GM06990 (cell line): Measurements from ENCODE around the gene CTXN1.

Experiments
- DNase-seq: peaks from one replicate; pipeline ENCODE4 v3.0.0-alpha.2; 2011; ENCODE audit not compliant: insufficient read length; ENCODE audit errors: extremely low read depth
- H3K27me3 ChIP-seq: replicated peaks from 2 replicates; pipeline ENCODE4 v1.6.0; 2011; ENCODE audit warnings: low read length; ENCODE audit not compliant: control insufficient read depth, insufficient read depth
- H3K36me3 ChIP-seq: 2 replicates; pipeline ENCODE4 v1.5.1; 2011; ENCODE audit warnings: low read length; ENCODE audit not compliant: control insufficient read depth, insufficient read depth
- H3K4me3 ChIP-seq: replicated peaks from 2 replicates; pipeline ENCODE4 v1.5.1; 2011; ENCODE audit warnings: low read depth, mild to moderate bottlenecking, control low read depth, low read length
- CTCF ChIP-seq: IDR thresholded peaks from 2 replicates; pipeline ENCODE4 v1.5.1; 2011; ENCODE audit warnings: low read length, control low read depth, mild to moderate bottlenecking, inconsistent platforms; ENCODE audit not compliant: insufficient read depth, poor library complexity, severe bottlenecking

The CTXN1 gene

GRCh38 chr19:7928741-7929701 lies 3.1 kb upstream of the CTXN1 start:
- DNase-seq = peak; percentile 74
- peaks cover 14% of the 10 kb centered on the region for H3K36me3 ChIP-seq
- H3K27me3 ChIP-seq = no peaks in the 10 kb centered on the region
- no peak overlapping the region for H3K4me3 ChIP-seq
- TF ChIP-seq CTCF = peak; percentile 62

DNA sequence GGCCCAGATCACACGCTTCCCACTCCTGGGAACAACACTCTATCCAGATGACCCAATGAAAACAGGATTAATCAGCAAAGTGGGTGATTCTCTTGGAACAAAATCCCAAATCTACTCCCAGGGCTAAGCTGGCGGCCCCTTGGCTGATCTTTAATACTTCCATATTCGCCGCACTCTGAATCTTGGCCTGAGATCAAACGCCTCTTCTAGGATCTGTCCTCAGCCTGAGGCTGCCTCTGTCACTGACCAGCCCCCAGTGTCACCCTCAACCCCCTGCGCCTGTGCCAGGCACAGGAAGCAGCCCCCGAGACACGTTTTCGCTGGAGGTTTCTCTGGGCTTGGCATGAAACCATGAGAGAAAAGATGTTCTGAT lies 2.4 kb upstream of the CTXN1 start:
- H3K36me3 ChIP-seq = peaks cover 11% of the 10 kb centered on the region
- H3K4me3 ChIP-seq = no peak overlapping the region
- DNase-seq = no peak
- no peaks in the 10 kb centered on the region for H3K27me3 ChIP-seq
- no peak for TF ChIP-seq CTCF

- DNase-seq = peak; percentile 14
- TF ChIP-seq CTCF = no peak
- Histone ChIP-seq H3K36me3 (peaks cover 10% of the 10 kb centered on the region), H3K4me3 (no peak overlapping the region), H3K27me3 (no peaks in the 10 kb centered on the region)
Measured at GRCh38 chr19:7927605-7928333, 1.8 kb upstream of the CTXN1 start.

- Histone ChIP-seq H3K27me3 (no peaks in the 10 kb centered on the region), H3K4me3 (no peak overlapping the region), H3K36me3 (peaks cover 7% of the 10 kb centered on the region)
- TF ChIP-seq CTCF = no peak
- peak; percentile 31 for DNase-seq
Measured at GRCh38 chr19:7926727-7927604, 1.0 kb upstream of the CTXN1 start.

DNA sequence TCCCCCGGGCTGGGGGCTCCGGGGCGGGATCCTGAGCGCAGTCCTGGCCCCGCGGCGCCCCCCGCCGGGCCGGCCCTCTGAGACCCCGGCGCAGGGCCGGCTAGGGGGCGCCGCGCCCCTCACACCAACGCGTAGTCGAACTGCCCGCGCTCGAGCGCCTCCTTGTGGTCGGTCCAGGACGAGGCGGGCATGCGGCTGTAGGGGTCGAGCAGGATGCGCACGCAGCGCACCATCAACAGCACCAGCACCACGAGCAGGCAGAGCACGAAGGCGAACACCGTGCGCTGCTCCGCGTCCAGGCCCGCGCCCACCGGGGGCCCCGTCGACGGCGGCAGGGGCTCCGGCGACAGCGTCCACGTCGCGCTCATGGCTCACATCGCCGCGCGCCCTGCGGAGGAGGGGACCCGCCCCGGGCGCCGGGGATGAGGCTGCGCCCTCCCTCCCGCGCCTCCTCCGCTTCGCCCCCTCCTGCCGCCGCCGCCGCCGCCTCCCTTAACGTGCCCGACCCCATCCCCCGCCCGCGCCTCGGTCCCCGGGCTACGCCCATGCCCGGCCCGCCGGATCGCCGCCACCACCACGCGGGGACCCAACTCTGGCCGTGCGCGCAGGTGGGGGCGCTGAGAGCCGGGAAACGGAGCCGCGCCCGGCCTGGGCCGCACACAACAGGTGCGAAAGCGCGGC lies 624 bp downstream of the CTXN1 start:
- H3K4me3 ChIP-seq = no peak overlapping the region; the same call in 1 of the 2 replicates
- H3K36me3 ChIP-seq = peaks cover 7% of the 10 kb centered on the region
- TF ChIP-seq CTCF = peak; percentile 88
- H3K27me3 ChIP-seq = no peaks in the 10 kb centered on the region
- DNase-seq = peak; percentile 78
